Fibroblast of lung (primary cell): ENCODE data around the gene ABR.

ENCODE experiments used
- EZH2 ChIP-seq: IDR thresholded peaks from 2 replicates; pipeline ENCODE4 v1.5.1; 2012; ENCODE audit warnings: low read length, control low read depth, mild to moderate bottlenecking; ENCODE audit errors: missing control alignments
- TF ChIP-seq, protein P1 (sequence below), 2 donors: IDR thresholded peaks in 1 of 2; conservative IDR thresholded peaks in 1 of 2; 1 replicate in 1 of 2; 2 replicates in 1 of 2; pipeline ENCODE4 v1.5.1; 2011 to 2012; ENCODE audit warnings: low read length in 2 of 2, control low read depth in 1 of 2, inconsistent platforms in 1 of 2, low read depth in 1 of 2, mild to moderate bottlenecking in 1 of 2

DNA sequence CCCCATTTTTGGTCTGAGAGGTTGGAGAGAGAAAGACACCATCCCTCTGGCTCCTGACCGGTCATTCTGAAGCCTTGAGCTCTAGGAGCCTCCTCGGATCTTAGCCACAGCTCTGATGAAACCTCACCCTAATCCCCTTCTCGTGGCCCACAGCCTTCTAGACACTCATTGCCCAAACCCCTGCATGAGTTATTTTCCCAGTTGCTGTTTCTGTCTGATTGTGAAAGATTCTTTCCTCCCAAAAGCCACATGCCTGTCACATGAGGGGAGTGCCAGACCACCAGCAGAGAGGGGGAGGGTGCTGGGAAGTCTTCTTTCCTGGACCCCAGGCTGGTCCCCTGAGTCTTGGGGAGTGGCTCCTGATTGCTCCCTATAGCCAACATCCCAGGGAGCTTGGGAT is 17.6 kb upstream of the ABR start:
- TF ChIP-seq, protein P1, sequence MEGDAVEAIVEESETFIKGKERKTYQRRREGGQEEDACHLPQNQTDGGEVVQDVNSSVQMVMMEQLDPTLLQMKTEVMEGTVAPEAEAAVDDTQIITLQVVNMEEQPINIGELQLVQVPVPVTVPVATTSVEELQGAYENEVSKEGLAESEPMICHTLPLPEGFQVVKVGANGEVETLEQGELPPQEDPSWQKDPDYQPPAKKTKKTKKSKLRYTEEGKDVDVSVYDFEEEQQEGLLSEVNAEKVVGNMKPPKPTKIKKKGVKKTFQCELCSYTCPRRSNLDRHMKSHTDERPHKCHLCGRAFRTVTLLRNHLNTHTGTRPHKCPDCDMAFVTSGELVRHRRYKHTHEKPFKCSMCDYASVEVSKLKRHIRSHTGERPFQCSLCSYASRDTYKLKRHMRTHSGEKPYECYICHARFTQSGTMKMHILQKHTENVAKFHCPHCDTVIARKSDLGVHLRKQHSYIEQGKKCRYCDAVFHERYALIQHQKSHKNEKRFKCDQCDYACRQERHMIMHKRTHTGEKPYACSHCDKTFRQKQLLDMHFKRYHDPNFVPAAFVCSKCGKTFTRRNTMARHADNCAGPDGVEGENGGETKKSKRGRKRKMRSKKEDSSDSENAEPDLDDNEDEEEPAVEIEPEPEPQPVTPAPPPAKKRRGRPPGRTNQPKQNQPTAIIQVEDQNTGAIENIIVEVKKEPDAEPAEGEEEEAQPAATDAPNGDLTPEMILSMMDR (conservative IDR thresholded peaks at IDR 0.05 in 1 of 2, IDR thresholded peaks at IDR 0.05 in 1 of 2; ENCODE audit: low read depth in 1 of 2, low read length in 2 of 2), result no peak
- TF ChIP-seq EZH2, result no peak
